ENCODE results near the gene SMIM41.
A peak's percentile ranks its signal among the peaks of the same experiment; 100 is the strongest.

GRCh38 chr12:52032804-52033445 is 46.6 kb upstream of the SMIM41 start:
- TF ChIP-seq CTCF (IDR thresholded peaks at IDR 0.05), result no peak
- peak; percentile 85 to 91 for TF ChIP-seq POLR2A (IDR thresholded peaks at IDR 0.05)
